H1 (cell line): ENCODE measurements around the gene VDR. TPM values are rescaled to one million over a fixed set of nuclear protein-coding genes. Genes with fewer than 3 reads are reported as not detected.

Experiments used
- EP300 ChIP-seq, 2 experiments: IDR thresholded peaks; 1 replicate in 1 of 2; 2 replicates in 1 of 2; pipeline ENCODE4 v1.6.1; 2011 to 2012; ENCODE audit warnings: low read depth in 2 of 2, low read length in 2 of 2, mild to moderate bottlenecking in 2 of 2, borderline replicate concordance in 1 of 2, inconsistent platforms in 1 of 2, moderate library complexity in 1 of 2
- SIX5 ChIP-seq: IDR thresholded peaks from 2 replicates; pipeline ENCODE4 v1.6.1; 2011; ENCODE audit warnings: mild to moderate bottlenecking, low read depth, low read length
- ZNF274 ChIP-seq: IDR thresholded peaks from 2 replicates; pipeline ENCODE4 v1.7.0; 2012; ENCODE audit warnings: low read length, borderline replicate concordance; ENCODE audit errors: extremely low read depth
- polyA plus RNA-seq, 7 experiments: library from polyadenylated mRNA; depleted of rRNA in 3 of 7; stranded (reverse) in 5 of 7; unstranded in 2 of 7; fragments of >200 nt in 5 of 7; fragments of 200-250 nt in 2 of 7; gene quantifications; 1 replicate in 5 of 7; 2 replicates in 1 of 7; 4 replicates in 1 of 7; pipeline versions ENCODE4 v1.2.1 to v1.2.3, GENCODE V29; 2011 to 2013; ENCODE audit warnings: missing spikeins in 2 of 7, mixed read lengths in 2 of 7
- total RNA-seq: library from RNA; stranded (reverse); fragmentation: NEBNext Ultra II Directional; extraction: Animal tissue kit (Norgen Biotek cat#: 25700); gene quantifications from 2 replicates; pipeline ENCODE4 v1.2.1, GENCODE V29; 2021

The VDR gene
- total and polyA plus RNA-seq, 2 of the 8 experiments (the other 6 are each of a cell fraction or from before 2014, with no cell fraction given), result 0.44 to 0.65 TPM

- TF ChIP-seq EP300 (IDR thresholded peaks at IDR 0.05; ENCODE audit: borderline replicate concordance in 1 of 2, low read depth in 2 of 2, low read length in 2 of 2), result no peak
- no peak for TF ChIP-seq SIX5
- no peak for TF ChIP-seq ZNF274
- TF ChIP-seq, all 59 proteins: peak for 0
These were observed 65.4 kb downstream of the VDR start (continued) for GRCh38 chr12:47839214-47839876.
